SU-DHL-6 (cell line): ENCODE results near the gene FAM24A.

ENCODE experiments used
- CTCF ChIP-seq: fragments of 200-600 bp; sonication (generic); IDR thresholded peaks from one replicate; pipeline ENCODE4 v1.5.1; 2017; ENCODE audit warnings: antibody characterized with exemption, mild to moderate bottlenecking, low read length, moderate library complexity; ENCODE audit not compliant: insufficient read depth, poor library complexity, severe bottlenecking
- EZH2phosphoT487 ChIP-seq: fragments of 200-600 bp; sonication (generic), shearing (Covaris generic); conservative IDR thresholded peaks from 2 replicates; pipeline ENCODE4 v1.6.1; 2018; ENCODE audit warnings: mild to moderate bottlenecking, antibody characterized with exemption, low read length, moderate library complexity, mixed read lengths

- TF ChIP-seq CTCF, result no peak
- TF ChIP-seq EZH2phosphoT487, result no peak
Observed at GRCh38 chr10:122915700-122916099, 5.3 kb downstream of the FAM24A start.
